ENCODE measurements around the gene PPP2R5C.

Gene PPP2R5C

GRCh38 chr14:101853455-101854018 lies 92.0 kb downstream of the PPP2R5C start:
- Histone ChIP-seq H3K36me3 (replicated peaks) (no peaks in the 10 kb centered on the region), H3K27ac (no peak overlapping the region), H3K27me3 (replicated peaks) (no peaks in the 10 kb centered on the region), H3K4me3 (ENCODE audit: low read depth, low read length) (no peak overlapping the region)
- in situ Hi-C loops (cut with HindIII; ENCODE audit: low pct_ligation_motif_present, low sequenced_read_pairs): no loop called here
- no peak for TF ChIP-seq CTCF (IDR thresholded peaks at IDR 0.05; ENCODE audit: low read depth, low read length, missing control alignments)
- DNase-seq: no peak

GRCh38 chr14:101854366-101854765 lies 92.9 kb downstream of the PPP2R5C start:
- Histone ChIP-seq H3K27ac (no peak overlapping the region), H3K27me3 (replicated peaks) (no peaks in the 10 kb centered on the region), H3K4me3 (ENCODE audit: low read depth, low read length) (no peak overlapping the region), H3K36me3 (replicated peaks) (no peaks in the 10 kb centered on the region)
- no peak for DNase-seq
- no peak for TF ChIP-seq CTCF (IDR thresholded peaks at IDR 0.05; ENCODE audit: low read depth, low read length, missing control alignments)
- in situ Hi-C loops (cut with HindIII; ENCODE audit: low pct_ligation_motif_present, low sequenced_read_pairs): no loop called here

- no peak for DNase-seq
- no peaks in the 10 kb centered on the region for H3K27me3 ChIP-seq (replicated peaks)
- in situ Hi-C loops (cut with HindIII; ENCODE audit: low pct_ligation_motif_present, low sequenced_read_pairs): no loop called here
- no peak overlapping the region for H3K4me3 ChIP-seq (ENCODE audit: low read depth, low read length)
- no peaks in the 10 kb centered on the region for H3K36me3 ChIP-seq (replicated peaks)
- H3K27ac ChIP-seq: no peak overlapping the region
- no peak for TF ChIP-seq CTCF (IDR thresholded peaks at IDR 0.05; ENCODE audit: low read depth, low read length, missing control alignments)
These were observed 94.4 kb downstream of the PPP2R5C start for GRCh38 chr14:101855958-101856357.

- in situ Hi-C loops (cut with HindIII; ENCODE audit: low pct_ligation_motif_present, low sequenced_read_pairs): no loop called here
- no peak for DNase-seq
- no peaks in the 10 kb centered on the region for H3K36me3 ChIP-seq (replicated peaks)
- H3K27me3 ChIP-seq (replicated peaks): no peaks in the 10 kb centered on the region
- H3K27ac ChIP-seq: no peak overlapping the region
- no peak overlapping the region for H3K4me3 ChIP-seq (ENCODE audit: low read depth, low read length)
- no peak for TF ChIP-seq CTCF (IDR thresholded peaks at IDR 0.05; ENCODE audit: low read depth, low read length, missing control alignments)
These were observed 95.0 kb downstream of the PPP2R5C start for GRCh38 chr14:101856536-101856935.

GRCh38 chr14:101857226-101857625 lies 95.7 kb downstream of the PPP2R5C start:
- Histone ChIP-seq H3K27ac (no peak overlapping the region), H3K36me3 (replicated peaks) (no peaks in the 10 kb centered on the region), H3K4me3 (ENCODE audit: low read depth, low read length) (no peak overlapping the region), H3K27me3 (replicated peaks) (no peaks in the 10 kb centered on the region)
- in situ Hi-C loops (cut with HindIII; ENCODE audit: low pct_ligation_motif_present, low sequenced_read_pairs): no loop called here
- no peak for TF ChIP-seq CTCF (IDR thresholded peaks at IDR 0.05; ENCODE audit: low read depth, low read length, missing control alignments)
- DNase-seq: no peak
